HG03095 (cell line): ENCODE measurements around the gene ABL1.
"Not testable (repeated sequence)": the region's sequence is repeated elsewhere in the genome, so short reads cannot be mapped to it uniquely, and the experiment has no call there.

Experiments used
- ATAC-seq: cut with Tn5 transposase; IDR thresholded peaks from one replicate; pipeline ENCODE4 v1.9.1; 2021; ENCODE audit warnings: moderate library complexity; ENCODE audit not compliant: unreplicated experiment

ABL1 gene

GRCh38 chr9:130834371-130835336 lies at the start of gene ABL1:
Gene ABL1 (plus strand): TSS chr9:130835254. CDS start chr9:130835447, 193 bp downstream.
- ATAC-seq = peak; percentile 50

GRCh38 chr9:130785940-130786508 lies 49.0 kb upstream of the ABL1 start:
- no peak for ATAC-seq

GRCh38 chr9:130786526-130786925 lies 48.5 kb upstream of the ABL1 start:
- no peak for ATAC-seq

GRCh38 chr9:130789747-130790672 lies 45.0 kb upstream of the ABL1 start:
- ATAC-seq = no peak

GRCh38 chr9:130791303-130791894 lies 43.7 kb upstream of the ABL1 start:
- ATAC-seq = no peak

- no peak for ATAC-seq
Measured at GRCh38 chr9:130793589-130793988, 41.5 kb upstream of the ABL1 start.

- not testable (repeated sequence) for ATAC-seq
Measured at GRCh38 chr9:130794021-130794420, 41.0 kb upstream of the ABL1 start.

GRCh38 chr9:130794423-130794822 lies 40.6 kb upstream of the ABL1 start:
- ATAC-seq = not testable (repeated sequence)

- no peak for ATAC-seq
Measured at GRCh38 chr9:130794923-130795495, 40.0 kb upstream of the ABL1 start.

- ATAC-seq = not testable (repeated sequence)
Measured at GRCh38 chr9:130803116-130803515, 31.9 kb upstream of the ABL1 start.

GRCh38 chr9:130805510-130806326 lies 29.3 kb upstream of the ABL1 start:
- ATAC-seq = no peak

- no peak for ATAC-seq
Measured at GRCh38 chr9:130806327-130806716, 28.7 kb upstream of the ABL1 start.

- ATAC-seq = no peak
Measured at GRCh38 chr9:130810609-130811136, 24.4 kb upstream of the ABL1 start.

GRCh38 chr9:130815242-130815808 lies 19.7 kb upstream of the ABL1 start:
- ATAC-seq = no peak

GRCh38 chr9:130817914-130818313 lies 17.1 kb upstream of the ABL1 start:
- ATAC-seq = no peak

GRCh38 chr9:130820135-130820738 lies 14.8 kb upstream of the ABL1 start:
- ATAC-seq = no peak

- ATAC-seq = no peak
Measured at GRCh38 chr9:130823435-130823834, 11.6 kb upstream of the ABL1 start.

- no peak for ATAC-seq
Measured at GRCh38 chr9:130824079-130824478, 11.0 kb upstream of the ABL1 start.
